Suprapubic skin (tissue), 4 donors: ENCODE results near the gene WWOX. TPM values are rescaled to one million over a fixed set of nuclear protein-coding genes. Genes with fewer than 3 reads are reported as not detected.

Experiments used
- DNase-seq, 2 donors: peaks; one replicate each; pipeline ENCODE4 v3.0.0-alpha.2; 2019; ENCODE audit warnings: low spot score in 2 of 2
- H3K27ac ChIP-seq: fragments of 200-600 bp; sonication (generic); one replicate; pipeline ENCODE4 v1.5.1; 2019
- H3K27me3 ChIP-seq: fragments of 200-600 bp; sonication (generic); one replicate; pipeline ENCODE4 v1.5.1; 2019
- H3K36me3 ChIP-seq: fragments of 200-600 bp; sonication (generic); one replicate; pipeline ENCODE4 v1.5.1; 2019
- H3K4me1 ChIP-seq: fragments of 200-600 bp; sonication (generic); one replicate; pipeline ENCODE4 v1.5.1; 2019
- H3K4me3 ChIP-seq: fragments of 200-600 bp; sonication (generic); one replicate; pipeline ENCODE4 v1.5.1; 2019; ENCODE audit warnings: mild to moderate bottlenecking
- H3K9me3 ChIP-seq: fragments of 200-600 bp; sonication (generic); one replicate; pipeline ENCODE4 v1.5.1; 2019
- CTCF ChIP-seq, 2 donors: fragments of 200-600 bp in 1 of 2; fragments of 450-650 bp in 1 of 2; sonication (generic) in 1 of 2; IDR thresholded peaks; one replicate each; pipeline ENCODE4 v1.5.1; 2016 to 2019; ENCODE audit warnings: antibody characterized with exemption in 2 of 2, mild to moderate bottlenecking in 1 of 2, moderate library complexity in 1 of 2
- EP300 ChIP-seq: sonication (generic); formaldehyde crosslinking; IDR thresholded peaks from one replicate; pipeline ENCODE4 v1.6.1; 2017; ENCODE audit warnings: antibody characterized with exemption
- POLR2A ChIP-seq, 2 donors: fragments of 450-650 bp; IDR thresholded peaks; one replicate each; pipeline ENCODE4 v1.6.1; 2017; ENCODE audit warnings: antibody characterized with exemption in 2 of 2, mild to moderate bottlenecking in 2 of 2, moderate library complexity in 2 of 2
- POLR2AphosphoS5 ChIP-seq, 3 donors: sonication (generic); formaldehyde crosslinking; IDR thresholded peaks; one replicate each; pipeline ENCODE4 v1.6.1; 2017; ENCODE audit warnings: antibody characterized with exemption in 3 of 3
- WGBS: methylation state at CpG from one replicate; pipeline ENCODE4 v1.1.5; 2018; 5-methylcytosine and 5-hydroxymethylcytosine counted together
- total RNA-seq, 4 donors: library from RNA; depleted of rRNA; stranded (reverse); fragments of >200 nt; gene quantifications; one replicate each; pipeline ENCODE4 v1.1.0, GENCODE V29; 2016

Gene WWOX
- total RNA-seq, 4 donors from 2014 or later = 29.6 to 104 (median 47.3) TPM

GRCh38 chr16:79011282-79011681 is 911.8 kb downstream of the WWOX start:
- Histone ChIP-seq H3K27ac (no peak overlapping the region), H3K9me3 (no peaks in the 10 kb centered on the region), H3K4me3 (no peak overlapping the region), H3K36me3 (no peaks in the 10 kb centered on the region), H3K4me1 (peaks cover 17% of the 10 kb centered on the region), H3K27me3 (no peaks in the 10 kb centered on the region)
- WGBS = 98% methylated on average over 3 of the region's 3 CpGs
- DNase-seq = no peak
- TF ChIP-seq CTCF (IDR thresholded peaks at IDR 0.05) = no peak

GRCh38 chr16:79012671-79013434 is 913.4 kb downstream of the WWOX start:
- DNase-seq = no peak
- no peak overlapping the region for H3K27ac ChIP-seq
- 36% methylated on average over 15 of the region's 15 CpGs for WGBS

GRCh38 chr16:79013930-79014660 is 914.6 kb downstream of the WWOX start:
- Histone ChIP-seq H3K36me3 (no peaks in the 10 kb centered on the region), H3K4me3 (no peak overlapping the region), H3K4me1 (peaks cover 5% of the 10 kb centered on the region), H3K27me3 (no peaks in the 10 kb centered on the region), H3K27ac (peak overlapping the region; percentile 41), H3K9me3 (no peaks in the 10 kb centered on the region)
- TF ChIP-seq POLR2A (IDR thresholded peaks at IDR 0.05) = no peak
- no peak for TF ChIP-seq EP300
- no peak for TF ChIP-seq POLR2AphosphoS5 (IDR thresholded peaks at IDR 0.05)
- TF ChIP-seq CTCF (IDR thresholded peaks at IDR 0.05) = no peak
- no peak for DNase-seq
- whole genome bisulfite sequencing = 78% methylated on average over 17 of the region's 17 CpGs

More at GRCh38 chr16:79012671-79013434, 913.4 kb downstream of the WWOX start:
- Histone ChIP-seq H3K4me1 (peaks cover 11% of the 10 kb centered on the region), H3K4me3 (no peak overlapping the region), H3K9me3 (no peaks in the 10 kb centered on the region), H3K36me3 (no peaks in the 10 kb centered on the region), H3K27me3 (no peaks in the 10 kb centered on the region)
- TF ChIP-seq CTCF (IDR thresholded peaks at IDR 0.05) (no peak), EP300 (no peak), POLR2AphosphoS5 (IDR thresholded peaks at IDR 0.05) (no peak), POLR2A (IDR thresholded peaks at IDR 0.05) (no peak)

- no peaks in the 10 kb centered on the region for H3K4me1 ChIP-seq
- H3K4me3 ChIP-seq = no peak overlapping the region
- no peaks in the 10 kb centered on the region for H3K27me3 ChIP-seq
- 85% methylated on average over 13 of the region's 13 CpGs for WGBS
- no peaks in the 10 kb centered on the region for H3K36me3 ChIP-seq
- H3K9me3 ChIP-seq = no peaks in the 10 kb centered on the region
- H3K27ac ChIP-seq = no peak overlapping the region
- DNase-seq = no peak
- TF ChIP-seq EP300 (no peak), POLR2A (IDR thresholded peaks at IDR 0.05) (no peak), CTCF (IDR thresholded peaks at IDR 0.05) (no peak), POLR2AphosphoS5 (IDR thresholded peaks at IDR 0.05) (no peak)
Observed at GRCh38 chr16:79018650-79019429, 919.4 kb downstream of the WWOX start.

DNA sequence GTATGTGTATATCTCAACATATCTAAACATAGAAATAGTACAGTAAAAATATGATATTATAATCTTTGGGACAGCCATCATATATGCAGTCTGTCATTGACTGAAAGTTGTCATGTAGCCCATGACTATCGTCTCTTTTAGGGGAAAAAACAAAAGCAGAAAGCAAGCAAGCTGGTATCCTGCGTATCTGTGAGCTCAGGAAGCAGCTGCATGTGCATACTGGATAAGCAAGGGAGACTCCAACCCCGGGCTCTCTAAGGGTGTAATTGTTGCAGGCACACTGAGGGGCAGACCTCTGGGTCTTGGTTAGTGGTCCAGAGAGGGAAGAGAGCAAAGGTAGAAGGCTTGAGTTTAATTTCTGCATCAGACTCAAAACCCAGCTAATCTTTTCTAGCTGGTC is 920.0 kb downstream of the WWOX start:
- no peak overlapping the region for H3K27ac ChIP-seq
- no peak for DNase-seq
- no peaks in the 10 kb centered on the region for H3K9me3 ChIP-seq
- TF ChIP-seq EP300 (no peak), POLR2A (IDR thresholded peaks at IDR 0.05) (no peak), CTCF (IDR thresholded peaks at IDR 0.05) (no peak), POLR2AphosphoS5 (IDR thresholded peaks at IDR 0.05) (no peak)
- H3K4me3 ChIP-seq = no peak overlapping the region
- 78% methylated on average over 3 of the region's 3 CpGs for WGBS
- no peaks in the 10 kb centered on the region for H3K27me3 ChIP-seq
- H3K4me1 ChIP-seq = no peaks in the 10 kb centered on the region
- no peaks in the 10 kb centered on the region for H3K36me3 ChIP-seq
